HEK293T (cell line): ENCODE data around the gene BTBD7.

Experiments used
- FOXM1 ChIP-seq: fragments of 450-650 bp; IDR thresholded peaks from 2 replicates; pipeline ENCODE4 v1.6.1; 2017; ENCODE audit warnings: mild to moderate bottlenecking, borderline replicate concordance
- L3MBTL2 ChIP-seq: fragments of 450-650 bp; conservative IDR thresholded peaks from 2 replicates; pipeline ENCODE4 v1.6.1; 2016; ENCODE audit warnings: mild to moderate bottlenecking
- LEF1 ChIP-seq: fragments of 450-650 bp; IDR thresholded peaks from 2 replicates; pipeline ENCODE4 v1.6.1; 2017; ENCODE audit warnings: mild to moderate bottlenecking, borderline replicate concordance

- TF ChIP-seq FOXM1 (no peak), LEF1 (no peak), L3MBTL2 (no peak)
Measured at GRCh38 chr14:93266127-93266526, 66.7 kb downstream of the BTBD7 start.
